GM23338 (cell line): Measurements from ENCODE around the gene SCFD1. TPM values are rescaled to one million over a fixed set of nuclear protein-coding genes. Genes with fewer than 3 reads are reported as not detected.
"Not testable (repeated sequence)": the region's sequence is repeated elsewhere in the genome, so short reads cannot be mapped to it uniquely, and the experiment has no call there.

Experiments
- ATAC-seq: fragments of 200-7000 bp; cut with Tn5 transposase; 3 replicates; pipeline ENCODE4 v1.9.1; 2020
- DNase-seq: peaks from one replicate; pipeline ENCODE4 v3.0.0-alpha.2; 2015; ENCODE audit warnings: low spot score
- H2AFZ ChIP-seq: fragments of 200-600 bp; sonication (generic); 2 replicates; pipeline ENCODE4 v1.8.0; 2016; ENCODE audit warnings: antibody characterized with exemption, mild to moderate bottlenecking, moderate library complexity
- H3F3A ChIP-seq: fragments of 200-600 bp; sonication (generic); replicated peaks from 2 replicates; pipeline ENCODE4 v1.8.0; 2017; ENCODE audit warnings: antibody characterized with exemption, mixed run types, low read depth
- H3K27ac ChIP-seq: fragments of 200-600 bp; sonication (generic); 2 replicates; pipeline ENCODE4 v1.6.1; 2016; ENCODE audit warnings: low read depth
- H3K27me3 ChIP-seq: fragments of 200-600 bp; sonication (generic); 2 replicates; pipeline ENCODE4 v1.8.0; 2016; ENCODE audit warnings: mild to moderate bottlenecking, mixed run types, moderate library complexity; ENCODE audit not compliant: insufficient read depth
- H3K36me3 ChIP-seq: fragments of 200-600 bp; sonication (generic); 2 replicates; pipeline ENCODE4 v1.8.0; 2016; ENCODE audit warnings: mild to moderate bottlenecking; ENCODE audit not compliant: insufficient read depth
- H3K4me1 ChIP-seq: fragments of 200-600 bp; sonication (generic); 2 replicates; pipeline ENCODE4 v1.8.0; 2016; ENCODE audit warnings: mild to moderate bottlenecking, moderate library complexity; ENCODE audit not compliant: insufficient read depth
- H3K4me2 ChIP-seq: fragments of 200-600 bp; sonication (generic); 2 replicates; pipeline ENCODE4 v1.7.1; 2017; ENCODE audit warnings: mixed run types
- H3K4me3 ChIP-seq: fragments of 200-600 bp; sonication (generic); 2 replicates; pipeline ENCODE4 v1.6.1; 2016; ENCODE audit warnings: mixed run types
- H3K79me2 ChIP-seq: fragments of 200-600 bp; sonication (generic); replicated peaks from 2 replicates; pipeline ENCODE4 v1.8.0; 2017; ENCODE audit warnings: mild to moderate bottlenecking; ENCODE audit not compliant: insufficient read depth
- H3K9me2 ChIP-seq: fragments of 200-600 bp; sonication (generic); 2 replicates; pipeline ENCODE4 v1.8.0; 2017; ENCODE audit not compliant: insufficient read depth
- H4K20me1 ChIP-seq: fragments of 200-600 bp; sonication (generic); replicated peaks from 2 replicates; pipeline ENCODE4 v1.8.0; 2017; ENCODE audit warnings: mild to moderate bottlenecking; ENCODE audit not compliant: insufficient read depth
- H3K27ac Mint-ChIP-seq: 2 replicates; pipeline ENCODE4 v1.8.0; 2020; ENCODE audit warnings: inconsistent platforms, mild to moderate bottlenecking, moderate library complexity, mixed read lengths
- H3K27me3 Mint-ChIP-seq: 3 replicates; pipeline ENCODE4 v1.8.0; 2022; ENCODE audit warnings: low read depth, mild to moderate bottlenecking, moderate library complexity, mixed read lengths, inconsistent platforms; ENCODE audit not compliant: insufficient read depth, poor library complexity
- H3K36me3 Mint-ChIP-seq: 3 replicates; pipeline ENCODE4 v1.8.0; 2021; ENCODE audit warnings: low read depth, mild to moderate bottlenecking, inconsistent platforms, moderate library complexity, mixed read lengths
- H3K4me1 Mint-ChIP-seq: 3 replicates; pipeline ENCODE4 v1.8.0; 2020; ENCODE audit warnings: mild to moderate bottlenecking, inconsistent platforms, mixed read lengths
- H3K4me3 Mint-ChIP-seq: 3 replicates; pipeline ENCODE4 v1.8.0; 2021; ENCODE audit warnings: moderate library complexity, mild to moderate bottlenecking, inconsistent platforms, mixed read lengths
- H3K9me3 Mint-ChIP-seq: 3 replicates; pipeline ENCODE4 v1.8.0; 2020; ENCODE audit warnings: moderate library complexity, mild to moderate bottlenecking, inconsistent platforms, mixed read lengths
- CREB1 ChIP-seq: fragments of 250-450 bp; sonication (Bioruptor Pico); IDR thresholded peaks from 2 replicates; pipeline ENCODE4 v1.5.0; 2020; ENCODE audit warnings: low read depth, mild to moderate bottlenecking, moderate library complexity
- POLR2AphosphoS5 ChIP-seq: IDR thresholded peaks from 2 replicates; pipeline ENCODE4 v1.6.1; 2016; ENCODE audit warnings: antibody characterized with exemption, low read depth
- ZNF114 ChIP-seq: fragments of 250-450 bp; sonication (Bioruptor Pico); IDR thresholded peaks from 2 replicates; pipeline ENCODE4 v1.5.0; 2020; ENCODE audit warnings: mild to moderate bottlenecking, moderate library complexity
- polyA plus RNA-seq: library from polyadenylated mRNA; unstranded; fragments of >200 nt; fragmentation: Nextera tagmentation; extraction: Ambion mirVana; gene quantifications from 2 replicates; pipeline ENCODE4 v1.2.1, GENCODE V29; 2016
- total RNA-seq: library from RNA; depleted of rRNA; stranded (reverse); fragments of >200 nt; shearing (Covaris generic); gene quantifications from 2 replicates; pipeline ENCODE4 v1.2.3, GENCODE V29; 2014
- TF ChIP-seq, protein P1 (sequence below): IDR thresholded peaks from one replicate; pipeline ENCODE4 v1.6.1; 2018; ENCODE audit warnings: antibody characterized with exemption; ENCODE audit not compliant: unreplicated experiment
- TF ChIP-seq, protein P2 (sequence below), 2 experiments: fragments of 200-600 bp in 1 of 2; sonication (generic) in 1 of 2; conservative IDR thresholded peaks; 2 replicates each; pipeline versions ENCODE4 v1.5.1 to v1.6.1; 2016 to 2017; ENCODE audit warnings: antibody characterized with exemption in 2 of 2, low read depth in 2 of 2, mild to moderate bottlenecking in 2 of 2, moderate library complexity in 1 of 2
- TF ChIP-seq, protein P3 (sequence below): IDR thresholded peaks from 2 replicates; pipeline ENCODE4 v1.6.1; 2016; ENCODE audit warnings: antibody characterized with exemption

Gene SCFD1
- total and polyA plus RNA-seq, 2 experiments from 2014 or later, result 77.6 to 110 TPM

DNA sequence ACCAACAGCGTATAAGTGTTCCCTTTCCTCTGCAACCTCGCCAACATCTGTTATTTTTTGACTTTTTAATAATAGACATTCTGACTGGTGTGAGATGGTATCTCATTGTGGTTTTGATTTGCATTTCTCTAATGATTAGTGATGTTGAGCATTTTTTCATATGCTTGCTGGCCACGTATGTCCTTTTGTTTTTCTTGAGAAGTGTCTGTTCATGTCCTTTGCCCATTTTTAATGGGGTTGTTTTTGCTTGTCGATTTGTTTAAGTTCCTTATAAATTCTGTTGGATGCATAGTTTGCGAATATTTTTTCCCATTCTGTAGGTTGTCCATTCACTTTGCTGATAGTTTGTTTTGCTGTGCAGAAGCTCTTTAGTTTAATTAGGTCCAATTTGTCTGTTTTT is 22.3 kb downstream of the SCFD1 start:
- not testable (repeated sequence) for H3K27me3 Mint-ChIP-seq, H3K4me1 ChIP-seq, H3K27ac ChIP-seq, H3K4me3 ChIP-seq, H3K4me1 Mint-ChIP-seq, H3K27me3 ChIP-seq, H3K9me2 ChIP-seq, H4K20me1 ChIP-seq, ATAC-seq, H2AFZ ChIP-seq, H3K4me3 Mint-ChIP-seq, H3K27ac Mint-ChIP-seq, DNase-seq, H3K4me2 ChIP-seq, H3F3A ChIP-seq
- peaks cover 39% of the 10 kb centered on the region for H3K79me2 ChIP-seq
- peaks cover 23% of the 10 kb centered on the region; the same call in 2 of the 3 replicates for H3K9me3 Mint-ChIP-seq
- H3K36me3 Mint-ChIP-seq, result peaks cover 58% of the 10 kb centered on the region
- peaks cover 30% of the 10 kb centered on the region for H3K36me3 ChIP-seq

DNA sequence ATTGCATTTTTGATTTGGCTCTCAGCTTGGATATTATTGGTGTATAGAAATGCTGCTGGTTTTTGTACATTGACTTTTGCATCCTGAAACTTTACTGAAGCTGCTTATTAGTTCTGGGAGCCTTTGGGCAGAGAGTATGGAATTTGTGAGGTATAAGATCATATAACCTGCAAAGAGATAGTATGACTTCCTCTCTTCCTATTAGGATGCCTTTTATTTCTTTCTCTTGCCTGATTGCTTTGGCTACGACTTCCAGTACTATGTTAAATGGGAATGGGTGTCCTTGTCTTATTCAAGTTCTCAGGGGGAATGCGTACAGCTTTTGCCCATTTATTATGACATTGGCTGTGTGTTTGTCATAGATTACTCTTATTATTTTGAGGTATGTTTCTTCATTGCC is 23.5 kb downstream of the SCFD1 start:
- no peak overlapping the region for H3K4me3 ChIP-seq
- no peaks in the 10 kb centered on the region for H3F3A ChIP-seq
- H3K27me3 ChIP-seq, result no peaks in the 10 kb centered on the region
- H3K36me3 ChIP-seq, result peaks cover 36% of the 10 kb centered on the region
- H3K79me2 ChIP-seq, result peaks cover 39% of the 10 kb centered on the region
- Mint-ChIP-seq H3K9me3 (peaks cover 23% of the 10 kb centered on the region; the same call in 2 of the 3 replicates), H3K4me3 (no peak overlapping the region), H3K27ac (no peak overlapping the region), H3K4me1 (no peaks in the 10 kb centered on the region), H3K36me3 (peaks cover 62% of the 10 kb centered on the region), H3K27me3 (peaks cover 6% of the 10 kb centered on the region)
- DNase-seq, result no peak
- no peaks in the 10 kb centered on the region for H3K4me1 ChIP-seq
- H3K27ac ChIP-seq, result no peak overlapping the region
- ATAC-seq, result no peak
- H3K9me2 ChIP-seq, result no peaks in the 10 kb centered on the region
- TF ChIP-seq, protein P1, sequence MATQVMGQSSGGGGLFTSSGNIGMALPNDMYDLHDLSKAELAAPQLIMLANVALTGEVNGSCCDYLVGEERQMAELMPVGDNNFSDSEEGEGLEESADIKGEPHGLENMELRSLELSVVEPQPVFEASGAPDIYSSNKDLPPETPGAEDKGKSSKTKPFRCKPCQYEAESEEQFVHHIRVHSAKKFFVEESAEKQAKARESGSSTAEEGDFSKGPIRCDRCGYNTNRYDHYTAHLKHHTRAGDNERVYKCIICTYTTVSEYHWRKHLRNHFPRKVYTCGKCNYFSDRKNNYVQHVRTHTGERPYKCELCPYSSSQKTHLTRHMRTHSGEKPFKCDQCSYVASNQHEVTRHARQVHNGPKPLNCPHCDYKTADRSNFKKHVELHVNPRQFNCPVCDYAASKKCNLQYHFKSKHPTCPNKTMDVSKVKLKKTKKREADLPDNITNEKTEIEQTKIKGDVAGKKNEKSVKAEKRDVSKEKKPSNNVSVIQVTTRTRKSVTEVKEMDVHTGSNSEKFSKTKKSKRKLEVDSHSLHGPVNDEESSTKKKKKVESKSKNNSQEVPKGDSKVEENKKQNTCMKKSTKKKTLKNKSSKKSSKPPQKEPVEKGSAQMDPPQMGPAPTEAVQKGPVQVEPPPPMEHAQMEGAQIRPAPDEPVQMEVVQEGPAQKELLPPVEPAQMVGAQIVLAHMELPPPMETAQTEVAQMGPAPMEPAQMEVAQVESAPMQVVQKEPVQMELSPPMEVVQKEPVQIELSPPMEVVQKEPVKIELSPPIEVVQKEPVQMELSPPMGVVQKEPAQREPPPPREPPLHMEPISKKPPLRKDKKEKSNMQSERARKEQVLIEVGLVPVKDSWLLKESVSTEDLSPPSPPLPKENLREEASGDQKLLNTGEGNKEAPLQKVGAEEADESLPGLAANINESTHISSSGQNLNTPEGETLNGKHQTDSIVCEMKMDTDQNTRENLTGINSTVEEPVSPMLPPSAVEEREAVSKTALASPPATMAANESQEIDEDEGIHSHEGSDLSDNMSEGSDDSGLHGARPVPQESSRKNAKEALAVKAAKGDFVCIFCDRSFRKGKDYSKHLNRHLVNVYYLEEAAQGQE, result no peak
- H4K20me1 ChIP-seq, result no peaks in the 10 kb centered on the region
- no peak overlapping the region for H3K4me2 ChIP-seq
- no peak overlapping the region for H2AFZ ChIP-seq

DNA sequence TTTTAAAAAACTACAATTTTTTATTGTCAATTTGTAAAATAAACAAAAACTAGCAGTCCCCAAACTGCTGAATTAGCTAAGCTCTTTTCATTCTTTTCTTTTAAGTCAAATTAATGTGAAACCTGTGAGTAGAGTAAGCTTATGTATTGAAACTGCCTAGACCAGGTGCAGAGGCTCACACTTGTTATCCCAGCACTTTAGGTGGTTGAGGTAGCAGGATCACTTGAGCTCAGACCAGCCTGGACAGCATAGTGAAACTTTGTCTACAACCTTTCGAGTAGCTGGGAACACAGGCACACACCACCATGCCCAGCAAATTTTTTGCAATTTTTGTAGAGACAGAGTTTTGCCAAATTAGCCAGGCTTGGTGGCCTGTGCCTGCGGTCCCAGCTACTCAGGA is 26.4 kb downstream of the SCFD1 start:
- Mint-ChIP-seq H3K36me3 (peaks cover 52% of the 10 kb centered on the region), H3K27me3 (peaks cover 6% of the 10 kb centered on the region), H3K4me3 (no peak overlapping the region), H3K9me3 (peaks cover 23% of the 10 kb centered on the region; the same call in 2 of the 3 replicates), H3K27ac (no peak overlapping the region), H3K4me1 (no peaks in the 10 kb centered on the region)
- H3K27me3 ChIP-seq, result no peaks in the 10 kb centered on the region
- H3K9me2 ChIP-seq, result no peaks in the 10 kb centered on the region
- H3K79me2 ChIP-seq, result peaks cover 39% of the 10 kb centered on the region
- no peaks in the 10 kb centered on the region for H3K4me1 ChIP-seq
- H2AFZ ChIP-seq, result no peak overlapping the region
- no peak overlapping the region for H3K27ac ChIP-seq
- ATAC-seq (no peak), DNase-seq (no peak)
- no peaks in the 10 kb centered on the region for H4K20me1 ChIP-seq
- no peak overlapping the region for H3K4me3 ChIP-seq
- H3K4me2 ChIP-seq, result no peak overlapping the region
- peaks cover 48% of the 10 kb centered on the region for H3K36me3 ChIP-seq
- TF ChIP-seq ZNF114 (CRISPR knock-in tag), result no peak
- no peak for TF ChIP-seq POLR2AphosphoS5
- TF ChIP-seq, protein P1, result no peak
- TF ChIP-seq, protein P2, sequence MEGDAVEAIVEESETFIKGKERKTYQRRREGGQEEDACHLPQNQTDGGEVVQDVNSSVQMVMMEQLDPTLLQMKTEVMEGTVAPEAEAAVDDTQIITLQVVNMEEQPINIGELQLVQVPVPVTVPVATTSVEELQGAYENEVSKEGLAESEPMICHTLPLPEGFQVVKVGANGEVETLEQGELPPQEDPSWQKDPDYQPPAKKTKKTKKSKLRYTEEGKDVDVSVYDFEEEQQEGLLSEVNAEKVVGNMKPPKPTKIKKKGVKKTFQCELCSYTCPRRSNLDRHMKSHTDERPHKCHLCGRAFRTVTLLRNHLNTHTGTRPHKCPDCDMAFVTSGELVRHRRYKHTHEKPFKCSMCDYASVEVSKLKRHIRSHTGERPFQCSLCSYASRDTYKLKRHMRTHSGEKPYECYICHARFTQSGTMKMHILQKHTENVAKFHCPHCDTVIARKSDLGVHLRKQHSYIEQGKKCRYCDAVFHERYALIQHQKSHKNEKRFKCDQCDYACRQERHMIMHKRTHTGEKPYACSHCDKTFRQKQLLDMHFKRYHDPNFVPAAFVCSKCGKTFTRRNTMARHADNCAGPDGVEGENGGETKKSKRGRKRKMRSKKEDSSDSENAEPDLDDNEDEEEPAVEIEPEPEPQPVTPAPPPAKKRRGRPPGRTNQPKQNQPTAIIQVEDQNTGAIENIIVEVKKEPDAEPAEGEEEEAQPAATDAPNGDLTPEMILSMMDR (conservative IDR thresholded peaks at IDR 0.05; ENCODE audit: low read depth in 2 of 2), result no peak
- no peak for TF ChIP-seq CREB1 (CRISPR knock-in tag)
- TF ChIP-seq, protein P3, sequence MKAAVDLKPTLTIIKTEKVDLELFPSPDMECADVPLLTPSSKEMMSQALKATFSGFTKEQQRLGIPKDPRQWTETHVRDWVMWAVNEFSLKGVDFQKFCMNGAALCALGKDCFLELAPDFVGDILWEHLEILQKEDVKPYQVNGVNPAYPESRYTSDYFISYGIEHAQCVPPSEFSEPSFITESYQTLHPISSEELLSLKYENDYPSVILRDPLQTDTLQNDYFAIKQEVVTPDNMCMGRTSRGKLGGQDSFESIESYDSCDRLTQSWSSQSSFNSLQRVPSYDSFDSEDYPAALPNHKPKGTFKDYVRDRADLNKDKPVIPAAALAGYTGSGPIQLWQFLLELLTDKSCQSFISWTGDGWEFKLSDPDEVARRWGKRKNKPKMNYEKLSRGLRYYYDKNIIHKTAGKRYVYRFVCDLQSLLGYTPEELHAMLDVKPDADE, result no peak
- no peaks in the 10 kb centered on the region for H3F3A ChIP-seq
